IMR-90 (cell line): ENCODE measurements around the gene MYO9A. TPM values are rescaled to one million over a fixed set of nuclear protein-coding genes. Genes with fewer than 3 reads are reported as not detected.

Experiments
- ATAC-seq: fragments of 200-7000 bp; cut with Tn5 transposase; 2 replicates; pipeline ENCODE4 v1.9.1; 2020; ENCODE audit warnings: low read depth, mild to moderate bottlenecking, moderate library complexity
- BruUV-seq: library from RNA; stranded (reverse); fragments of 400-500 nt; replicated peaks from 2 replicates; lab custom pipeline; 2021; lab: Mats Ljungman, UMichigan
- CTCF ChIA-PET: fragments of 300-600 bp; formaldehyde crosslinking; extraction: SDS; loops from one replicate; lab custom pipeline; 2021; ENCODE audit warnings: antibody characterized with exemption; lab: Yijun Ruan, JAX
- POLR2A ChIA-PET: fragments of 300-600 bp; sonication (Branson Sonifier 250); formaldehyde crosslinking; loops from one replicate; lab custom pipeline; 2022; ENCODE audit warnings: antibody characterized with exemption; ENCODE audit not compliant: unreplicated experiment; lab: Charles Lee
- DNase-seq: peaks from one replicate; pipeline ENCODE4 v3.0.0; 2013
- H2AFZ ChIP-seq: replicated peaks from 2 replicates; pipeline ENCODE3; 2013; ENCODE audit warnings: low read length, mild to moderate bottlenecking; ENCODE audit not compliant: poor library complexity
- H2AK5ac ChIP-seq: 2 replicates; pipeline ENCODE4 v1.6.1; 2013; ENCODE audit warnings: low read depth, low read length, inconsistent platforms
- H2AK9ac ChIP-seq: replicated peaks from 2 replicates; pipeline ENCODE3; 2013; ENCODE audit warnings: mild to moderate bottlenecking, low read depth, low read length, moderate library complexity; ENCODE audit not compliant: poor library complexity
- H2BK120ac ChIP-seq: 2 replicates; pipeline ENCODE4 v1.6.1; 2013; ENCODE audit warnings: low read depth, low read length, inconsistent platforms
- H2BK15ac ChIP-seq: 3 replicates; pipeline ENCODE4 v1.6.1; 2013; ENCODE audit warnings: low read depth, low read length, inconsistent platforms
- H2BK20ac ChIP-seq: 2 replicates; pipeline ENCODE4 v1.6.1; 2013; ENCODE audit warnings: low read depth, mild to moderate bottlenecking, inconsistent platforms, low read length, moderate library complexity
- H2BK5ac ChIP-seq: 2 replicates; pipeline ENCODE4 v1.6.1; 2013; ENCODE audit warnings: mild to moderate bottlenecking, low read depth, low read length, inconsistent platforms; ENCODE audit not compliant: poor library complexity, severe bottlenecking
- H3K14ac ChIP-seq: replicated peaks from 2 replicates; pipeline ENCODE4 v1.6.1; 2013; ENCODE audit warnings: low read depth, low read length, inconsistent platforms
- H3K18ac ChIP-seq: 2 replicates; pipeline ENCODE4 v1.6.1; 2013; ENCODE audit warnings: low read depth, low read length, control low read depth
- H3K23ac ChIP-seq: 2 replicates; pipeline ENCODE4 v1.6.1; 2013; ENCODE audit warnings: low read depth, low read length, inconsistent platforms
- H3K27ac ChIP-seq: 2 replicates; pipeline ENCODE4 v1.5.1; 2013; ENCODE audit warnings: mild to moderate bottlenecking, control low read depth, low read length; ENCODE audit not compliant: insufficient read depth
- H3K27me3 ChIP-seq: 2 replicates; pipeline ENCODE4 v1.6.1; 2013; ENCODE audit warnings: low read length; ENCODE audit not compliant: control insufficient read depth, insufficient read depth
- H3K36me3 ChIP-seq: 2 replicates; pipeline ENCODE4 v1.6.1; 2013; ENCODE audit warnings: low read length, mixed read lengths; ENCODE audit not compliant: control insufficient read depth, insufficient read depth
- H3K4ac ChIP-seq: 2 replicates; pipeline ENCODE4 v1.6.1; 2013; ENCODE audit warnings: low read depth, low read length, inconsistent platforms
- H3K4me1 ChIP-seq: 2 replicates; pipeline ENCODE4 v1.6.1; 2013; ENCODE audit warnings: low read length, mixed read lengths; ENCODE audit not compliant: control insufficient read depth, insufficient read depth
- H3K4me2 ChIP-seq: 2 replicates; pipeline ENCODE4 v1.6.1; 2013; ENCODE audit warnings: low read depth, mild to moderate bottlenecking, control low read depth, low read length, moderate library complexity
- H3K4me3 ChIP-seq: 2 replicates; pipeline ENCODE4 v1.5.1; 2013; ENCODE audit warnings: low read depth, mild to moderate bottlenecking, control low read depth, low read length, moderate library complexity; ENCODE audit not compliant: insufficient read depth
- H3K56ac ChIP-seq: 2 replicates; pipeline ENCODE4 v1.6.1; 2013; ENCODE audit warnings: low read length, inconsistent platforms; ENCODE audit not compliant: insufficient read depth; ENCODE audit errors: extremely low read depth
- H3K79me1 ChIP-seq, 2 experiments: 2 replicates each; pipeline ENCODE4 v1.6.1; 2013; ENCODE audit warnings: low read length in 2 of 2, inconsistent platforms in 1 of 2, low read depth in 1 of 2
- H3K9ac ChIP-seq: 2 replicates; pipeline ENCODE4 v1.6.1; 2013; ENCODE audit warnings: low read depth, low read length, control low read depth
- H3K9me1 ChIP-seq: 2 replicates; pipeline ENCODE4 v1.6.1; 2013; ENCODE audit warnings: low read length, inconsistent platforms; ENCODE audit not compliant: insufficient read depth
- H3K9me3 ChIP-seq: 2 replicates; pipeline ENCODE4 v1.6.1; 2013; ENCODE audit warnings: low read length; ENCODE audit not compliant: control insufficient read depth, insufficient read depth
- H4K20me1 ChIP-seq: 2 replicates; pipeline ENCODE4 v1.6.1; 2013; ENCODE audit warnings: low read length, inconsistent platforms; ENCODE audit not compliant: insufficient read depth
- H4K5ac ChIP-seq: 2 replicates; pipeline ENCODE4 v1.6.1; 2013; ENCODE audit warnings: mild to moderate bottlenecking, low read depth, low read length, control low read depth
- H4K8ac ChIP-seq, 2 experiments: 2 replicates each; pipeline ENCODE4 v1.6.1; 2013; ENCODE audit warnings: low read depth in 2 of 2, low read length in 2 of 2, control low read depth in 1 of 2, inconsistent platforms in 1 of 2
- H4K91ac ChIP-seq: 2 replicates; pipeline ENCODE4 v1.6.1; 2013; ENCODE audit warnings: low read depth, low read length, inconsistent platforms; ENCODE audit not compliant: insufficient read depth
- CTCF ChIP-seq: conservative IDR thresholded peaks from 2 replicates; pipeline ENCODE4 v1.5.1; 2012; ENCODE audit warnings: mild to moderate bottlenecking, low read depth, low read length, improper control_type of control experiment
- MAZ ChIP-seq: IDR thresholded peaks from 2 replicates; pipeline ENCODE4 v1.6.1; 2012; ENCODE audit warnings: low read depth, mild to moderate bottlenecking, low read length, improper control_type of control experiment, moderate library complexity, borderline replicate concordance
- RFX5 ChIP-seq: IDR thresholded peaks from 2 replicates; pipeline ENCODE4 v1.8.0; 2012; ENCODE audit warnings: low read depth, mild to moderate bottlenecking, low read length, moderate library complexity
- dilution Hi-C: fragments of 300-500 bp; cut with HindIII; formaldehyde crosslinking; loops from one replicate; pipeline ENCODE4 v1.14.3; 2018; ENCODE audit warnings: low sequenced_read_pairs; ENCODE audit not compliant: unreplicated experiment
- in situ Hi-C: fragments of 300-500 bp; cut with MboI; formaldehyde crosslinking; loops from 3 replicates; pipeline ENCODE4 v1.14.3; 2019; ENCODE audit warnings: low sequenced_read_pairs, inconsistent platforms, mixed read lengths
- intact Hi-C: fragments of 100-400 bp; cut with micrococcal nuclease; formaldehyde crosslinking; loops from 2 replicates; pipeline ENCODE4 v1.10.0; 2022
- polyA plus RNA-seq, 3 experiments: library from polyadenylated mRNA; depleted of rRNA; stranded (reverse); fragments of >200 nt; gene quantifications; 2 replicates each; pipeline ENCODE4 v1.2.3, GENCODE V29; 2012; ENCODE audit warnings: low replicate concordance in 1 of 3
- total RNA-seq: library from RNA; depleted of rRNA; stranded (reverse); fragments of >200 nt; gene quantifications from 2 replicates; pipeline ENCODE4 v1.2.3, GENCODE V29; 2012

MYO9A gene
- total and polyA plus RNA-seq, 2 of the 4 experiments (the other 2 are of a cell fraction): 6.0 to 49.5 TPM

- Histone ChIP-seq H3K4me1 (no peaks in the 10 kb centered on the region), H4K5ac (no peak overlapping the region), H3K23ac (no peak overlapping the region), H3K4me3 (no peak overlapping the region), H2BK120ac (no peak overlapping the region), H2AFZ (no peak overlapping the region), H2AK9ac (no peak overlapping the region), H4K8ac (no peak overlapping the region), H3K18ac (no peak overlapping the region), H3K9ac (no peak overlapping the region), H2AK5ac (no peak overlapping the region), H4K20me1 (no peaks in the 10 kb centered on the region; the same call in 1 of the 2 replicates), H3K27ac (no peak overlapping the region), H3K27me3 (no peaks in the 10 kb centered on the region), H4K91ac (no peak overlapping the region), H2BK20ac (no peak overlapping the region), H3K9me1 (no peaks in the 10 kb centered on the region; the same call in 1 of the 2 replicates), H3K4ac (no peak overlapping the region), H2BK5ac (no peak overlapping the region), H3K9me3 (no peaks in the 10 kb centered on the region), H3K36me3 (no peaks in the 10 kb centered on the region), H2BK15ac (no peak overlapping the region), H3K79me1 (peaks cover 10 to 47% of the 10 kb centered on the region in 2 experiments), H3K56ac (no peak overlapping the region), H3K14ac (no peak overlapping the region), H3K4me2 (no peak overlapping the region)
- dilution Hi-C loops (no loop called here), in situ Hi-C loops (no loop called here), intact Hi-C loops (no loop called here)
- DNase-seq (no peak), ATAC-seq (no peak)
- CTCF ChIA-PET: interaction anchor here (0.9 kb wide), 1 partner anchor 23 kb away, joined by 3 read pairs; no protein-coding TSS in a partner anchor
- POLR2A ChIA-PET: no interaction called here
- no TSS peak for BruUV-seq
- TF ChIP-seq CTCF: no peak
- no peak for TF ChIP-seq MAZ
- no peak for TF ChIP-seq RFX5
These were observed 49.1 kb downstream of the MYO9A start for GRCh38 chr15:72068856-72069255.
